ENCODE measurements around the gene DAPK3. TPM values are rescaled to one million over a fixed set of nuclear protein-coding genes. Genes with fewer than 3 reads are reported as not detected.

The DAPK3 gene
- total RNA-seq, 1 experiment from 2014 or later: 66.6 TPM

DNA sequence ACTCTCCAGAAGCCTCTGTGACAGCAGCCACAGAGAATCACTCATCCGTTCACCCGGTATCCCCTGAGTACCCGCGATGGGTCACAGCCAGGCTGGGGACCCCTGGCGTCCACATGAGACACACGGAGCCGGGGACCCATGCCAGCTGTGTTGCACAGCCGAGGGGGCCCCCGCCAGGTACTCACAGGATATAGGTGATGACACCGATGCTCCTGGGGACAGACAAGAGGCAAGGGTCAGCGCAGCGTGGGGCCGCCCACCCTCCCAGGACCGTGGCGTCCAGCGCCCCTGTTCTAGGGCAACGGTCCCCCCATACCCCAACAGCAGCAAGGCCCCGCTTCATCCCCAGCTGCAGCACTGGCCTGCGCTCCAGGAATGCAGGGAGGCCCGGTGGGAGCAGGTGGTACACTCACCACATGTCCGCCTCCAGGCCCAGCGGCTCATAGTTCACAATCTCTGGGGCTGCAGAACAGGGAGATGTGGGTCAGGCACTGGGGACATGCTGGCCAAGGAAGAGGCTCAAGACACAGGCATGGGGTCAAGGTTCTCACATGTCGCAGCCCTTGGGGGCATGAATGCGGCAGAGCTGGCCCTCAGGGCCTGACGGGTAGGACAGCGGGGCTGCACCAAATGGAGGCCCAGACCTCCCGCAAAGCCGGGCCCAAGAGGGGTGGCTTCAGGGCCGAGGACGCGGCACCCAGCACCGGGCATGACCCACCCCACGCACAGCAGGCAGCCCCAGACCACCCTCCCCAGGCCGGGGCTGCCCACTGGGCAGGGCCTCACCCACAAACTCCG, 7.2 kb downstream of the DAPK3 start:
- H3K4me3 ChIP-seq (ENCODE audit: low read depth in 2 of 2, low read length in 2 of 2): no peak overlapping the region
- ATAC-seq (no peak), DNase-seq (ENCODE audit: low read depth, low spot score) (no peak)
- CTCF ChIA-PET: no interaction called here
- no peaks in the 10 kb centered on the region for H3K27me3 ChIP-seq (ENCODE audit: control insufficient read depth, insufficient read depth, low read length)
- no TSS peak for BruUV-seq (replicated peaks)
- H3K36me3 ChIP-seq (ENCODE audit: control insufficient read depth, insufficient read depth, low read length): peaks cover 3% of the 10 kb centered on the region
- peaks cover 3% of the 10 kb centered on the region for H3K4me1 ChIP-seq (ENCODE audit: control insufficient read depth, insufficient read depth, low read length)
- no peaks in the 10 kb centered on the region for H3K9me3 ChIP-seq (ENCODE audit: control insufficient read depth, insufficient read depth, low read depth, low read length)
- TF ChIP-seq TCF7L2 (IDR thresholded peaks at IDR 0.05; ENCODE audit: low read depth, low read length) (no peak), POLR2AphosphoS5 (IDR thresholded peaks at IDR 0.05; ENCODE audit: low read depth, low read length) (no peak), SIN3A (IDR thresholded peaks at IDR 0.05; ENCODE audit: borderline replicate concordance, insufficient read depth, low read depth, low read length) (no peak)
- TF ChIP-seq, protein P1, sequence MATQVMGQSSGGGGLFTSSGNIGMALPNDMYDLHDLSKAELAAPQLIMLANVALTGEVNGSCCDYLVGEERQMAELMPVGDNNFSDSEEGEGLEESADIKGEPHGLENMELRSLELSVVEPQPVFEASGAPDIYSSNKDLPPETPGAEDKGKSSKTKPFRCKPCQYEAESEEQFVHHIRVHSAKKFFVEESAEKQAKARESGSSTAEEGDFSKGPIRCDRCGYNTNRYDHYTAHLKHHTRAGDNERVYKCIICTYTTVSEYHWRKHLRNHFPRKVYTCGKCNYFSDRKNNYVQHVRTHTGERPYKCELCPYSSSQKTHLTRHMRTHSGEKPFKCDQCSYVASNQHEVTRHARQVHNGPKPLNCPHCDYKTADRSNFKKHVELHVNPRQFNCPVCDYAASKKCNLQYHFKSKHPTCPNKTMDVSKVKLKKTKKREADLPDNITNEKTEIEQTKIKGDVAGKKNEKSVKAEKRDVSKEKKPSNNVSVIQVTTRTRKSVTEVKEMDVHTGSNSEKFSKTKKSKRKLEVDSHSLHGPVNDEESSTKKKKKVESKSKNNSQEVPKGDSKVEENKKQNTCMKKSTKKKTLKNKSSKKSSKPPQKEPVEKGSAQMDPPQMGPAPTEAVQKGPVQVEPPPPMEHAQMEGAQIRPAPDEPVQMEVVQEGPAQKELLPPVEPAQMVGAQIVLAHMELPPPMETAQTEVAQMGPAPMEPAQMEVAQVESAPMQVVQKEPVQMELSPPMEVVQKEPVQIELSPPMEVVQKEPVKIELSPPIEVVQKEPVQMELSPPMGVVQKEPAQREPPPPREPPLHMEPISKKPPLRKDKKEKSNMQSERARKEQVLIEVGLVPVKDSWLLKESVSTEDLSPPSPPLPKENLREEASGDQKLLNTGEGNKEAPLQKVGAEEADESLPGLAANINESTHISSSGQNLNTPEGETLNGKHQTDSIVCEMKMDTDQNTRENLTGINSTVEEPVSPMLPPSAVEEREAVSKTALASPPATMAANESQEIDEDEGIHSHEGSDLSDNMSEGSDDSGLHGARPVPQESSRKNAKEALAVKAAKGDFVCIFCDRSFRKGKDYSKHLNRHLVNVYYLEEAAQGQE (IDR thresholded peaks at IDR 0.05; ENCODE audit: insufficient read depth in 1 of 2, low read depth in 2 of 2, low read length in 1 of 2): no peak
- TF ChIP-seq, protein P2, sequence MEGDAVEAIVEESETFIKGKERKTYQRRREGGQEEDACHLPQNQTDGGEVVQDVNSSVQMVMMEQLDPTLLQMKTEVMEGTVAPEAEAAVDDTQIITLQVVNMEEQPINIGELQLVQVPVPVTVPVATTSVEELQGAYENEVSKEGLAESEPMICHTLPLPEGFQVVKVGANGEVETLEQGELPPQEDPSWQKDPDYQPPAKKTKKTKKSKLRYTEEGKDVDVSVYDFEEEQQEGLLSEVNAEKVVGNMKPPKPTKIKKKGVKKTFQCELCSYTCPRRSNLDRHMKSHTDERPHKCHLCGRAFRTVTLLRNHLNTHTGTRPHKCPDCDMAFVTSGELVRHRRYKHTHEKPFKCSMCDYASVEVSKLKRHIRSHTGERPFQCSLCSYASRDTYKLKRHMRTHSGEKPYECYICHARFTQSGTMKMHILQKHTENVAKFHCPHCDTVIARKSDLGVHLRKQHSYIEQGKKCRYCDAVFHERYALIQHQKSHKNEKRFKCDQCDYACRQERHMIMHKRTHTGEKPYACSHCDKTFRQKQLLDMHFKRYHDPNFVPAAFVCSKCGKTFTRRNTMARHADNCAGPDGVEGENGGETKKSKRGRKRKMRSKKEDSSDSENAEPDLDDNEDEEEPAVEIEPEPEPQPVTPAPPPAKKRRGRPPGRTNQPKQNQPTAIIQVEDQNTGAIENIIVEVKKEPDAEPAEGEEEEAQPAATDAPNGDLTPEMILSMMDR (IDR thresholded peaks at IDR 0.05): no peak
- intact Hi-C loops (cut with micrococcal nuclease; ENCODE audit: unreplicated experiment) (no loop called here), in situ Hi-C loops (cut with HindIII; ENCODE audit: low pct_unique_long_range_greater_than_20kb, low sequenced_read_pairs) (no loop called here)
- POLR2A ChIA-PET: no interaction called here
- H3K27ac ChIP-seq (ENCODE audit: low read length): no peak overlapping the region

DNA sequence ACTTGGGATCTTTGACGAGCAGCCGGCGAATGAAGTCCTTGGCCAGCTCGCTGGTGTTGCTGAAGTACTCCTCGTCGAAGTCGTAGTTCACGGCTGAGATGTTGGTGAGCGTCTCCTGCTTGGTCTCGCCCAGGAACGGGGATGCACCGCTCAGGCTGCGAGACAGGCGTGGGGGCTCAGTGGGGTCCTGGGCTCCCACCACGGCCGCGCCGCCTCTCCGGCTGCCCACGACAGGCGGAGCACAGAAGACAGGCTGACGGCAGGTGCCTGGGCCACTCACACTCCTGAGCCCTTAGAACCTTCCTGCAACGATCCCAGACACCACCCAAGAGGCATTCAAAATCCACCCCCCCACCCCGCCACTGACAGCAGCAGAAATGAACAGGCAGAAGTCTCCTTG, 9.9 kb downstream of the DAPK3 start:
- Histone ChIP-seq H3K9me3 (ENCODE audit: control insufficient read depth, insufficient read depth, low read depth, low read length) (no peaks in the 10 kb centered on the region), H3K4me3 (ENCODE audit: low read depth in 2 of 2, low read length in 2 of 2) (no peak overlapping the region), H3K36me3 (ENCODE audit: control insufficient read depth, insufficient read depth, low read length) (peaks cover 3% of the 10 kb centered on the region), H3K27ac (ENCODE audit: low read length) (no peak overlapping the region), H3K27me3 (ENCODE audit: control insufficient read depth, insufficient read depth, low read length) (no peaks in the 10 kb centered on the region), H3K4me1 (ENCODE audit: control insufficient read depth, insufficient read depth, low read length) (no peaks in the 10 kb centered on the region)
- in situ Hi-C loops (cut with HindIII; ENCODE audit: low pct_unique_long_range_greater_than_20kb, low sequenced_read_pairs) (no loop called here), intact Hi-C loops (cut with micrococcal nuclease; ENCODE audit: unreplicated experiment) (no loop called here)
- ChIA-PET CTCF (no interaction called here), POLR2A (no interaction called here)
- ATAC-seq (no peak), DNase-seq (ENCODE audit: low read depth, low spot score) (no peak)
- BruUV-seq (replicated peaks): no TSS peak
- TF ChIP-seq, protein P1 (IDR thresholded peaks at IDR 0.05; ENCODE audit: insufficient read depth in 1 of 2, low read depth in 2 of 2, low read length in 1 of 2): no peak
- TF ChIP-seq POLR2AphosphoS5 (IDR thresholded peaks at IDR 0.05; ENCODE audit: low read depth, low read length): no peak
- TF ChIP-seq, protein P2 (IDR thresholded peaks at IDR 0.05): no peak
- TF ChIP-seq TCF7L2 (IDR thresholded peaks at IDR 0.05; ENCODE audit: low read depth, low read length): no peak
- no peak for TF ChIP-seq SIN3A (IDR thresholded peaks at IDR 0.05; ENCODE audit: borderline replicate concordance, insufficient read depth, low read depth, low read length)
